A673 (cell line): ENCODE data around the gene NYNRIN. TPM values are rescaled to one million over a fixed set of nuclear protein-coding genes. Genes with fewer than 3 reads are reported as not detected.

Experiments used
- BruUV-seq: library from RNA; stranded (reverse); fragments of 400-500 nt; replicated peaks from 2 replicates; lab custom pipeline; 2021; lab: Mats Ljungman, UMichigan
- CTCF ChIA-PET: fragments of 300-600 bp; sonication (Branson Sonifier 250); formaldehyde crosslinking; loops from one replicate; lab custom pipeline; 2022; ENCODE audit warnings: antibody characterized with exemption; lab: Charles Lee
- POLR2A ChIA-PET: fragments of 300-600 bp; sonication (Branson Sonifier 250); formaldehyde crosslinking; loops from one replicate; lab custom pipeline; 2022; ENCODE audit warnings: antibody characterized with exemption; ENCODE audit not compliant: low non-redundant PET; lab: Charles Lee
- DNase-seq: peaks from one replicate; pipeline ENCODE4 v3.0.0-alpha.2; 2015; ENCODE audit warnings: low spot score
- H3K27ac ChIP-seq: fragments of 200-600 bp; sonication (generic); 2 replicates; pipeline ENCODE4 v1.5.1; 2016; ENCODE audit warnings: mixed run types, low read depth, mild to moderate bottlenecking, mixed read lengths, antibody characterized with exemption, low read length; ENCODE audit not compliant: poor library complexity, severe bottlenecking
- H3K27me3 ChIP-seq: fragments of 200-600 bp; sonication (generic); replicated peaks from 2 replicates; pipeline ENCODE4 v1.6.1; 2017; ENCODE audit warnings: mixed run types, low read depth, mild to moderate bottlenecking, mixed read lengths, antibody characterized with exemption, low read length; ENCODE audit not compliant: insufficient read depth, poor library complexity
- H3K36me3 ChIP-seq: fragments of 200-600 bp; sonication (generic); 2 replicates; pipeline ENCODE4 v1.6.1; 2016; ENCODE audit warnings: mixed run types, mild to moderate bottlenecking, mixed read lengths, antibody characterized with exemption, low read length; ENCODE audit not compliant: insufficient read depth, poor library complexity, severe bottlenecking
- H3K4me1 ChIP-seq: fragments of 200-600 bp; sonication (generic); 2 replicates; pipeline ENCODE4 v1.6.1; 2017; ENCODE audit warnings: mixed run types, mild to moderate bottlenecking, mixed read lengths, antibody characterized with exemption, low read length; ENCODE audit not compliant: insufficient read depth, poor library complexity, severe bottlenecking
- H3K4me3 ChIP-seq: fragments of 200-600 bp; sonication (generic); 2 replicates; pipeline ENCODE4 v1.5.1; 2016; ENCODE audit warnings: low read depth, mixed run types, mild to moderate bottlenecking, mixed read lengths, low read length; ENCODE audit not compliant: poor library complexity, severe bottlenecking
- H3K9me3 ChIP-seq: fragments of 200-600 bp; sonication (generic); 2 replicates; pipeline ENCODE4 v1.6.1; 2016; ENCODE audit warnings: mixed run types, low read depth, mild to moderate bottlenecking, mixed read lengths, antibody characterized with exemption, low read length; ENCODE audit not compliant: poor library complexity, severe bottlenecking
- CTCF ChIP-seq: fragments of 300-800, 200-600 bp; sonication (generic); conservative IDR thresholded peaks from 2 replicates; pipeline ENCODE4 v1.5.1; 2017; ENCODE audit warnings: low read depth, mild to moderate bottlenecking, antibody characterized with exemption, low read length, moderate library complexity, mixed read lengths
- EZH2 ChIP-seq: fragments of 200-600 bp; sonication (generic); IDR thresholded peaks from 2 replicates; pipeline ENCODE4 v1.6.1; 2017; ENCODE audit warnings: borderline replicate concordance, low read depth, mild to moderate bottlenecking, mixed read lengths, antibody characterized with exemption, low read length; ENCODE audit not compliant: poor library complexity, severe bottlenecking
- intact Hi-C: fragments of 100-400 bp; cut with micrococcal nuclease; formaldehyde crosslinking; loops from one replicate; pipeline ENCODE4 v1.10.0; 2022; ENCODE audit not compliant: unreplicated experiment
- total RNA-seq: library from RNA; stranded (reverse); gene quantifications from 2 replicates; pipeline ENCODE4 v1.2.3, GENCODE V29; 2021

NYNRIN gene
- total RNA-seq, 1 experiment from 2014 or later: 8.6 TPM

DNA sequence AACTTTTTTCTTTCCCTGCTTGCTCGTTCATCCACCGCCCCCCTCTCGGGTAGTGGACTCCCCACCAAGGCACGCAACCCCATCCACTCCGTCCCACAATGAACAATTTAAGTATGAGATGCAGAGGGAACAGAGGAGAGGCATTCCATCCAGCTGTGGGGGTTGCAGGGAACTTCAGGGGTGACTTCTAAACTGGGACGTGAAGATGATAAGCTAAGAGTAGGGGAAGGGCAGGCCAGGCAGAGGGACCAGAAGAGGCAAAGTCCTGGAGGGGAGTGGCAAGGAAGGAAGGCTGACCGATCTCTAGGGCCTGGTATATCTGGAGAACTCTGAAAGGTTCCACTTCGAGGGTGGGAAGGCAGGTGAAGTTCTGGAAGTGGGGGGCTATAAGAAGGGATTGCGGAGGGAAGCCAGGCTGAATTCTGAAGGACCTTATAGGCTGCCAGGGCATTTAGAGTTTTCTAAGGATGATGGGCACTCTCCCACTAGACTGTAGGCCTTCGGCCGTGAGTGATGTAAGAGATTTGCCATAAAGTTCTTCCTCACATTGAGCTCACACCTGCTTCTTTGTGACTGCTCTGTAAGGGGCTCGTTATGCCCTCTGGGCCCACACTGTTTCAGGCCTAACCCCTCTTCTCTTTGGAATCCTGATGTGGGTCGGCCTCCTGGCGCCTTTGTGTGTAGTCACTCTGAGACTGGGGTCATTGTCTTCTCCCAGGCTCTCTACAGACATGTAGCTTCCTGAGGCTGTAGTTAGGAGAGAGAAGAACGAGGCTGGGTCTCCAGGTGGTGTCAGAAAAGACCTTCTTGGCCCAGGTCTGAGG lies 18.7 kb upstream of the NYNRIN start:
- H3K4me3 ChIP-seq: no peak overlapping the region
- H3K27me3 ChIP-seq: no peaks in the 10 kb centered on the region
- DNase-seq: no peak
- no TSS peak for BruUV-seq
- H3K4me1 ChIP-seq: no peaks in the 10 kb centered on the region
- intact Hi-C loops: no loop called here
- CTCF ChIA-PET: no interaction called here
- TF ChIP-seq EZH2: no peak
- no peak for TF ChIP-seq CTCF
- POLR2A ChIA-PET: no interaction called here
- no peaks in the 10 kb centered on the region for H3K36me3 ChIP-seq
- H3K9me3 ChIP-seq: no peaks in the 10 kb centered on the region
- no peak overlapping the region for H3K27ac ChIP-seq

DNA sequence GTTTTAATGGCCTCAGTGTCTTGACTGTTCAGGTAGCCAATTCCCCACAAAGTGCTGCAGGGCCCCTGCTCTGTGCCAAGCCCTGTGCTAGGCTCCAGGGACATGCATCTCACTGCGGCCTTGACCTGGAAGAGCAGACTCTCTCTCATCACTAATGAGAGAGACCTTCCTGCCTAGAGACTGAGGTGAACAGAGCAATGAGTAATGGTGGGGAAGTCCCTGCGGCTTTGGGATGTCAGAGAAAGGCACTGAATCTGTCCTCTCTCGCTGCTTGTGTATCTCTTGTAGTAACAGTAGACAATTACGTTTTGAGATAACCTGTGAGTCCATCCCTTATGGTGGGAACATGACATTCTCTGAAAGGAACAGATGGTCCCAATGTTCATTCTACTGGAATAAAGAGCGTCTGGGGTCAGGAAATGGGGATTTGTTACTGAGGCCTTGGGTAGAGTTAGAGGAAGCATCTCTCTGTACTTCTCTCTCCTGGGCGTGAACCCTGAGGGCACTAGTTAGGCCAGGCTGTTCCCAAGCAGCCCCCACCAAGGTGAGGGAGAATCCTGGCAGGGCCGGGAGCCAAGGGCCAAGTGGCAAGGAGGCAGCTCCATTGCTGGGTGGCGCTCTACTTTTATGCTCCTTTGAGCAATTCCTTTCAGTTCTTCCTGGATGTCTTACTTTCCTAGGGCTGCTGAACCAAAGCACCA lies 17.3 kb upstream of the NYNRIN start:
- H3K9me3 ChIP-seq: no peaks in the 10 kb centered on the region
- no peak for DNase-seq
- H3K4me3 ChIP-seq: no peak overlapping the region
- ChIA-PET POLR2A (no interaction called here), CTCF (no interaction called here)
- TF ChIP-seq EZH2 (no peak), CTCF (no peak)
- H3K27me3 ChIP-seq: no peaks in the 10 kb centered on the region
- intact Hi-C loops: no loop called here
- no peaks in the 10 kb centered on the region for H3K4me1 ChIP-seq
- BruUV-seq: no TSS peak
- no peaks in the 10 kb centered on the region for H3K36me3 ChIP-seq
- no peak overlapping the region for H3K27ac ChIP-seq

GRCh38 chr14:24382064-24382371 lies 16.8 kb upstream of the NYNRIN start:
- Histone ChIP-seq H3K36me3 (no peaks in the 10 kb centered on the region), H3K4me1 (no peaks in the 10 kb centered on the region), H3K9me3 (no peaks in the 10 kb centered on the region), H3K4me3 (no peak overlapping the region), H3K27ac (no peak overlapping the region), H3K27me3 (no peaks in the 10 kb centered on the region)
- ChIA-PET POLR2A (no interaction called here), CTCF (no interaction called here)
- TF ChIP-seq EZH2: no peak
- no peak for TF ChIP-seq CTCF
- no TSS peak for BruUV-seq
- DNase-seq: no peak
- intact Hi-C loops: no loop called here
